SK-N-MC (cell line): ENCODE measurements around the gene PDIA6.

Experiments
- EZH2 ChIP-seq: fragments of 200-600 bp; sonication (generic); IDR thresholded peaks from one replicate; pipeline ENCODE4 v1.6.1; 2017; ENCODE audit warnings: antibody characterized with exemption
- FOXP2 ChIP-seq: optimal IDR thresholded peaks from 2 replicates; pipeline ENCODE3; 2011; ENCODE audit warnings: mild to moderate bottlenecking, moderate library complexity; ENCODE audit not compliant: insufficient read depth; ENCODE audit errors: extremely low read length, control extremely low read depth
- POLR2AphosphoS5 ChIP-seq: IDR thresholded peaks from 2 replicates; pipeline ENCODE4 v1.6.1; 2012; ENCODE audit warnings: mild to moderate bottlenecking, low read depth, low read length, borderline replicate concordance

DNA sequence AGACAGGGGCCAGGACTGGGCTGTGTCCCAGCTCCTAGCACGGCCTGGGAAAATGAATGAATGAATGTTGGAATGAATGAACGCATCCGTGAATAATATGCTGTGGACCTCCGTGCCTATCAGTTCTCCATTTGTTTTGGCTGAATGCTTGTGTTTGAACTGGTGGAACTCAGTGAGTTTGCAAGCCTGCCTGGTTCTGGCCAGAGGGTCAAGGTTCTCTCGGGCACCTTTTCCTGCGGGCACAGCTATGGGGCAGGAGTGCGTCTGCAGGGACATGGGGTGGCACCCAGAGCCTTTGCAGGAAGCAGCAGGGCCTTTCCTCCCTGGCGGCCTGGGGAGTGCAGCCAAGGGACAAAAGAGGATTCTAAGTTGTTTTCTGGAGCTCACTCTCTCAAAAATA, 17.6 kb upstream of the PDIA6 start:
- TF ChIP-seq POLR2AphosphoS5 (no peak), EZH2 (no peak), FOXP2 (no peak)
